ENCODE data around the gene RIMS4.

Gene RIMS4

DNA sequence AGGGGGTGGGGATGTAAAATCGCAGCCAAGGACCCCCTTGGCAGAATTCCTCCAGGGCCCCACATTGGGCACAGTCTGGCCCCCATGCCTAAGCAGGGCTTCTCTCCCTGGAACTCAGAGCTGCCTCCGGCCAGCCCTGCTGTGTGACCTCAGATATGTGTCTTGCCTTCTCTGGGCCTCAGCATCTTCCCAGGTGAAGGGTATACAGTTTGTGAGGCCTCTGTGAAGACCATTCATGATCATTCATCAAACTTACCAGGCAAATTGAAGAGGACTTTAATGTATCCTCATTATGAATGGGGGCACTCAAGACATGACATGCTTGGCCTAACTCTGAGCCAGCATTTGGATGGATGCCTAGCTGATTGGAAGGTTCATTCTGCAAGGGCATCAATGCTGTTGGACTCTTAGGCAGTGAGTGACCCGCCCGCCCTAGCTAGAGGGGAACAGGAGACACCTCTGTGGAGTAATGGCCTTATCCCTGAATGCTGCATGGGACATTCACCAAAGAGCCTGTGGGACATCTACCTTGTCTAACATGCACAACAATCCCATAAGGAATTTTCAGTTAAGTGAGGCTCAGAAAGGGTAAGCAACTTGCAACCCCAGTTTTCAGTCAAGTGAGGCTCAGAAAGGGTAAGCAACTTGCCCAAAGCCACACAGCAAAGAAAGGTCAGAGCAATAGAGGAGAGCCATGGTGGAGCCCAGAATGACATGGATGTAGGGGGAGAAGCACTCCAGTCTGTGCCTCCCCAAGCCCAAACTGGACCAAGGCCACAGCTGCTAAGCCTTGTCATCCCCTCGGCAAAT lies 94.6 kb downstream of the RIMS4 start:
- DNase-seq: no peak

DNA sequence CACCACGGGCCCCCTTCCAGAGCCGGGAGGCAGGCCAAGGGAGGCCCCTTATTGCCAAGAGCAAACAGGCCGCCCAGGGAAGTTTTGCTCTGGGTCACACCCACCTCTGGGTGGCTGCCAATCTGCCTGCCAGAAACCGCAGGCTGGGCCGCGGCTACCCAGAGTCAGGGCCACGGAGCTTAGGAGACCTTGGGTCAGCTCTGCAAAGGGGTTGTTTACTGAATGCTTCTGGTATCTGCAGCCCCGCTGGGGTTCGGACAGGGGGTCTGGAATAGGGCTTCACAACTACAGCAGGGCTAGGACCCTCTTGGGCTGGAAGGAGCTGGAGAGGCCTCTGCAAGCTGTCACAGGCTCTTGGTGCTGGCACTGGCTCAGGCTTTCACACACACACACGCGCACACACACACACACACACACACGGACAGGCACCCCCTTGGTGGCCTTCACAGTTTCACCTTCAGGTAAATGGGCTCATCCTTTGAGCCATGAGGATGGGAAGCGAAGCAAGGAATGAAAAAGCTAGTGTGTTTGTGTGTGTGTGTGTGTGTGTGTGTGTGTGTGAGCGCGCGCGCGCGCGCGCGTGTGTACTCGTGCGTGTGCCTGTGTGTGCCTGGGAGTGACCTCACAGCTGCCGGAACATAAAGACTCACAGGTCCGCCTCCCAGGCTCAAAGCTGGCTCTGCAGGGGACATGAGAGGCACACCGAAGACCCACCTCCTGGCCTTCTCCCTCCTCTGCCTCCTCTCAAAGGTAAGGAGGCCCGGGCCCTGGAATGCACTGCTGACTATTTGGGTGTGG lies 95.4 kb downstream of the RIMS4 start, which contains the start of gene CCN5:
Gene CCN5, plus strand, starts transcription at position 669 of the 798 bp plus-strand sequence. Its CDS starts 22 bp downstream, at position 691.
- DNase-seq: no peak

DNA sequence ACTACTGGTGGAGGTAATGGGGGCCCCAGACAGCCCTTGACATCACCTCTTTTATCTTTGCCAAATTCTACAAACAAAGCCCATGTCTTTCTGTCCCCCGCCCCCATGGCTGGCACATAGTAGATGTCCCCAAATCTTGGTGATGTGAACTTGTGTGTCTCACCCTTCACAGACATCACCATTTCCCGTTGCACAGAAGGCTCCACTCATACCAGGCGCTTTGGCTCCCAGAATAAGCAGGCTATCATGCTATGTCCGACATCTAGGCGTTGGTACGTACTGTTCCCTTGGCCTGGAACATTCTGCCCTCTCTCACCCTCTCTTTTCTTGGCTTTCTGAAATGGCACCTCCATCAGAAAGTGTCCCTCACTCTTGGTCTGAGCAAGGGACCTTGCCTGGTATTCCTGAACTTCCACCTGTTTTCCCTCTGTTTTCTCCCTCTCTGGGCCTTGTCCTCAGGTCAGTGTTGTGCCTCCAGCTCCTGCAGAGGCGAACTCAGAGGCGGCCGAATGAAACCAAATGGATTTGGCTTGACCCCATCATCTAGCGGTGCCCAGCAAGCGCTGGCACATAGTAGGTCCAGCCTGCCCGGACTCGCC lies 96.1 kb downstream of the RIMS4 start:
- no peak for DNase-seq

DNA sequence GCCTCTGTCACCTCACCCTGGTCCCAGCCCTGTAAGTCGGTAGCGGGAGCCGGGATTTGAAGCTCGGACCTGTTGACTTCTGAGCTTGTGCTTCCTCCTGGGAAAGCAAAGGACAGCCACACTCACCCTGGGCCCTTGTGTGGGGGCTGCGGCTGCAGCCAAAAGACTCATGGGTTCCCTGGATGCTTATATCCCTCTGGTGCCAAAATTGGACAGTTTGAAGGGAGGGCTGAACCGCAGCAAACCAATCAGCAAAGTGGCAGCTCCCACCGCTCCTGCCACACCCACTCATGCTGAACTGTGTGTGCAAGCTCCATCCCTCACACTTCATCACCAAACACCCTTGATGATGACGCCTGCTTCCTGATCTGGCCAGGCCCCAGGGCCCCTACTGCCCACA lies 99.1 kb downstream of the RIMS4 start:
- DNase-seq: no peak

DNA sequence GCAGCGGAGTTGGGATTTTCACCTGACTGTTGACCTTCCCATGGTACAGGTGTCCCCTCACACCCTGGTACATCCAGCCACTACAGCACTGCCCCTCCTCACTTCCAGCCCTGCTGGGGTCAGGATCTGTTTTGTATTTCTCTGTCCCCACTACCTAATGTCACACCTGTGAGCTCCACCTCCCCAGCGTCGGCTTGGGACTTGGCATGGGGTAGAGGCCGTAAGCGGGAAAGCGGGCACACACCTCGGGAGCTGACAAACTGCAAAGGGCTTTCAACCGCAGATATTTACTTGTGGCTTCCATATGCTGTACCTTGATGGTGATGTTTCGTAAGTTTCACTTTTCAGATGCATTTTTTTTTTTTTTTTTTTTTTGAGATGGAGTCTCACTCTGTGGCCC lies 100.5 kb downstream of the RIMS4 start:
- DNase-seq: no peak

DNA sequence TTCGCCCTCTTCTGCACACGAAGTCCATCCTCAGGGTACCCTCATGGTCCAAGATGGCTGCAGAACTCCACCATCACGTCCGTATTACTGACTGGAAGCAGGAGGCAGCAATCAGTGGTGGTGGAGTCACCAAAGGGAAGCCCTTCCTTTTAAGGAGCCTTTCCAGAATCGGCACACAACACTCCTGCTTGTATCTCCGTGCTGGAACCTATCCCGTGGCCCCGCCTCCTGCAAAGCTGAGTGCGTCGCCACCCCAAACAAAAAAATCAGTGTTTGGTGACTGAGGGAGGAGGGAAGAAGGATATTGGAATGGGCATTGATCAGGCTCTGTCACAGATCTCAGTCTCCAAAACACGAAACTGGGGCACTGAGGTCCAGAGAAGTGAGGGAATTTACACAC lies 101.0 kb downstream of the RIMS4 start:
- no peak for DNase-seq

DNA sequence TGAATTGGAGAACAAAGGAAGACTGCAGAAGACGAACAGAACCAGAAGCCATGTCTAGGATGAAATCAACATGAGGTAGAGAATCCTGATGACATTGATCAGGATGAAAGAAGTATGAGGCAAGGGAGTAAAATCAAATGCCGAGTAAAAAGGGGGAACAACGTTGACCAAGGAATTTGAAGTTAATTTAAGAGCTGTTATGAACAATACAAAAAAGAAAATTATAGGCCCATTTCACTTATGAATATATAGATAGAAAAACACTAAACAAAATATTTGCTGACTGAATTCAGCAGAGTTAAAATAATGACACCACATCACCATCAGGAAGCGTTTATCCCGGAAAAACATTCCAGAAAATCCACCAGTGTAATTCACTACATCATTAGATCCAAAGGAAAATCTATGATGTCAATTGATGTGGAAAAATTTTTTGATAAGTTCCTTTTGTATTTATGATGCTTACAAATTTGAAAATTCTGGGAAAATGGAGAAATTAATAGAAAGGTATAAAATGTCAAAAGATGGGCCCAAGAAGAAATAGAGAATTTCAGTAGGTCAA lies 103.2 kb downstream of the RIMS4 start:
- DNase-seq: no peak

DNA sequence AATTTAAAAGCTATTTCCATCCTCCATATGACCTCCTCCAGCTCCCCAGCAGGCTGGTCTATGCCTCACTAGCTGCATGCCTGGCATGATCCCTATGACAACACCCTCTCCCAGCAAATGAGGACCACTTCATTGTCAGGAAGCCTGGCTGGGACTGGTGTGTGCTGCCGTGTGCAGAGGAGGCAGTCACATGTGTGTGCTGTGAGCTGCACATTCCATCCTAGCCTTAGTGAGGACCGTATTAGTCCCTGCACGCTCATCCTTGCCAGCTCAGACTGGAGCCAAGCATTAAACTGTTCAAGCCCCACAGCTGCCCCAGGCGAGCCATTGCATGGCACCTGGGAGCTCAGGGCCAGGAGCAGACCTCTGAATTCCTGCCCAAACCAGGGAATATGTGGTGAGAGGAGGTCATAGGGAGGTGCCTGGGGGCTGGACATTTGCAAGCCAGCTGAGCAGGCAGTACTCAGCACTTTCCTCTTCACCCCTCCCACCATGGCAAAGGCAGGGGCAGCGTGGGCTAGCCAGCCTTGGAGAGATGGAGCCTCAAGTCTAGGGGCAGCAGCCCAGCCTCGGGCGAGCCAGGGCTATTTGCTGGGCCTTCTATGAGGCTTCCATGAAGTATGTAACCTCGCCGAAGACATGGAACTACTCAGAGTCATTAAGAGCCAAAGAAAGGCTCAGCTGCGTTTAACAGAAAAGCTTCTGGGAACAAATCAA lies 103.9 kb downstream of the RIMS4 start:
- no peak for DNase-seq

DNA sequence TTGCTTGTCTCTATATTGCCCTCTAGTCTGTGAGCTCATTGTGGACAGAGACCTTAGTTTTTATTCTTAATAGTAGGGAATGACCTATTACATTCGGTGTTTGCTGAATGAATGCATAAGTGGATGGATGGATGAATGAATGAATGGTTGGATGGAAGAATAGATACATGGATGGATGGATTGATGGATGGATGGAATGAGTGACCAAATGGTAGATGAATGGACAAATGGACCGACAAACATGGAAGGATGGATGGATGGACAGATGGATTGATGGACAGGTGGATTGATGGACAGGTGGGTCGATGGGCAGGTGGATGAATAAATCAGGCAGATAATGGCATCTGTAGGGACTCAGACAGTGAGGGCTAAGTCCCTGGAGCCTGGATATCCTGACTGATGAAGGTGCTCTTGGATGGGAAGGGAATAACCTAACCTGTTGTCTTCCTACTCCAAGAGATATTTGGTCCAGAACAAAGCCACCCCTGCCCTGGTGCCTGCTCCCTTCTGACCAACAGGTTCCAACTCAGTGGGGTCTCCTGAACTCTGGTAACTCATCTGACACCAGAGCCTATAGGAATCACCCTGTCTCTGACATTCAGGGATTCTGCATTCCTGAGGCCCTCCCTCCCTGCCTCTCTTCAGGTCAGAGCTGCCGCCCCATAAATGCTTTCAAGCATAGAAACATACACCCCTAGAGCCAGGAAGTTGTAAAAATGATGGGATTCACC lies 104.8 kb downstream of the RIMS4 start:
- DNase-seq: no peak

DNA sequence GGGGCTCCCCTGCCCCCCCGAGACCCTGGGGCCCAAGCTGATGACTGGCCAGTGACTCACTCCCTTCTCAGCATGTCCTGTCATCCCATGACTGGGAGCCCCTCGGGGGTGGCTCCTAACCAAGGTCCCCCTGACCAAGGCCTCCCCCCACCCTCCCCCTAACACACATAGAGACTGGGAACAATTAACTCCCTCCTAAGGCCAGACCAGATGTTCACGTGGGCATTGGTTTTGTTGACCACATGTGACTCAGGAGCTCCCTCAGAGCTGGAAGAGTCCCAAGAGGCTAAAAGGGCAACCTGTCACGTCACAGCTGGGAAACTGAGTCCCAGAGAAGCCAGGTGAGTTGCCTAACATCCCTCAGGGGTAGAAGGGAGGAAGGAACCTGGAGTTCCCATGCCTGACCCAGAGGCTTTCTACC lies 105.8 kb downstream of the RIMS4 start:
- DNase-seq: no peak

DNA sequence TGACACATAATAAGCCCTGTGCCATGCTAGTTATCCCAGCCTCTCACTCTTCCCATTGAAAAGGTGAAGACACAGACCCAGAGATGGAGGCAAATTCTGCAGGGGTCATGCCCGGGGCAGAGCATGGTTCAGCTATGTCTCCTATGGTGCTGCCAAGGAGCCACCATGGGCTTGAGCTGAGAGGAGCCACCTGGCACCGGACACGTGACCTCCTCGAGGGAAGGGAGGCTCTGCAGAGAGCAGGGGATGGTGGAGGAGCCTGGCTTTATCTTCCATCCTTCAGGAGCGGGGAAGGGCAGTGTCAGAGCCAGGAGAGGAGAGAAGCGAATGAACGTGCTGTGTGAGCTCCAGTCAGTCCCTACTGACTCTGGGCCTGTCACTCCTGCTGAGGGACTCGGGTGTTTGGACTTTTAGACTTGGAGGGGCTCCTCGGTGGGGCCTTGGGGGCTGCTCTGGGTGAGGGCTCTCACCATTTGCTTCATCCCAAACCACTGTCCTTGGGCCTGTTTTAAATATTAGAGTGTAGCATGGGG lies 106.3 kb downstream of the RIMS4 start:
- DNase-seq: no peak

DNA sequence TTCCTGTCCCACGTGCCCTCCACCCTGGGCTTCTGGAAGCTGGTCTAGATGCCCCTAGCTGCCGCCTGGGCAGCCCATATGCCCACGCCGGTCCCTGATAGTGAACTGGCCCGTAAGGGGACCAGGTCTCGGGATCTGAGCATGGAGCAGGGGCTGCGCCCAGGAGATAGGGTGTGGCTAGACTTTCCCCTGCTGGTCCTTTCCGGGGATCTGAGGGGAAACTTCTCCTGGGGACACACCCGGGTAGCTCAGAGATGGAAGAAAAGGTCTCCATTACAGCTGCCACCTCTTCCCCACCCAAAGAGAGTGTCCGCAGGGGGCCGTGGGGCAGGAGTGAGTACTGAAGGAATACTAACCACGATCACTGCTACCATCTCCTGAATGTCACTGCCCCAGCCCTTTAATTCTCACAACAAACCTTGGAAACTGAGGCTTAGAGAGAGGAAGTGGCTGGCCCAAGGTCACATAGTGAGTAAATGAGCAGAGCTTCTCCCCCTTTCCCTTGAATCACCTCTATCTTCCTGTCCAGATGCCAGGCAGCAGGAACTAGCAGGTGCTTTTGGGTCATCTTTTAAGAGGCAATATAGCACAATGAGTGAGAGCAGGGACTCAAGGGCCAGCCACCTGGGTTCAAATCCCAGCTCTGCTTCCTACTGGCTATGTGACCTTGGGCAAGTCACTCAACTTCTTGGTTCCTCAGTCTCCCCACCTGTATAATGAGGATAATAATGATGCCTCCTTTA lies 107.0 kb downstream of the RIMS4 start:
- DNase-seq: no peak

DNA sequence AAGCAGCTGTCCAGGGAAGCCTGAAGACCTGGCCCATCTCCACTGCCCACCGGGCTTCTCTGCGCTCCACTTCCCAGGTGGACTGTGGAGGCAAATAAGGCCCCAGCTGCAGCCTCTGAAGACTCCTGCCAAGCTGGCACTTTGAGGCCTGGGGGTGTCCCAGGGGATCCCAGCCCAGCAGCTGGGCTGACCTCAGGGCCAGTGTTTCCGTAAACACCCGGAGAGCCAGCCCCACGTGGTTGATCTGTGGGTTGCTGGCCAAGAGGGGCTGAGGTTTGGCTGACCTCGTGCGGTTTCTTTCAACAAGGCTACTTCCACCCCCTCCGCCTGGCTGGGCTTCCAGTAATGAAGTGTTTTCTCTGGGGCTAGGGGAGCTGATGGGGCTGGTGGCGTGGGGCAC lies 107.6 kb downstream of the RIMS4 start:
- DNase-seq: no peak

DNA sequence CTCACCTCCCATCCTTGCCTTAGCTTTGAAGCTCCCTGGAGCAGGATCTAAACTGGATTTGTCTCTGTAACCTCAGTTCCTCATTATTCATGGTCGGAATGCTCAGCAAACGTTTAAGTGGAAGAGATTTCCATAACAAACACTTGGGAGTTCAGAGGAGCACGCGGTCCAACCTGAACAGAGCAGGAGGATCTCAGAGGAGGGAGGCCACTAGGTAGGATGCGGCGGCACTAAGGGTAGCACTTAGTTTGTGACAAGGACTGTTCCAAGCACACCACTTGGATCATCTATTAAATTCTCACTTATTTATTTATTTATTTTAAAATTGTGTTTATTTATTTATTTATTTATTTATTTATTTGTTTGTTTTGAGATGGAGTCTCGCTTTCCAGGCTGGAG lies 108.5 kb downstream of the RIMS4 start:
- no peak for DNase-seq
